ENCODE measurements around the gene TSPAN31. TPM values are rescaled to one million over a fixed set of nuclear protein-coding genes. Genes with fewer than 3 reads are reported as not detected.

TSPAN31 gene
- total and polyA plus RNA-seq, 9 of the 15 experiments (the other 6 are each of a cell fraction or from before 2014, with no cell fraction given): 11.3 to 26.4 (median 14.3) TPM

- TF ChIP-seq ZNF609 (CRISPR knock-in tag; IDR thresholded peaks at IDR 0.05; ENCODE audit: borderline replicate concordance) (no peak), ZNF79 (CRISPR knock-in tag; IDR thresholded peaks at IDR 0.05; ENCODE audit: low read depth) (no peak), HMGN3 (IDR thresholded peaks at IDR 0.05; ENCODE audit: borderline replicate concordance, extremely low read depth, insufficient read length, low read depth, low read length) (peak; percentile 90), DNMT1 (IDR thresholded peaks at IDR 0.05) (peak; percentile 76; the same call in 1 of the 2 replicates), NR2C2 (CRISPR knock-in tag; IDR thresholded peaks at IDR 0.05) (peak; percentile 83; the same call in 1 of the 2 replicates), NR2C2 (tag; IDR thresholded peaks at IDR 0.05) (peak; percentile 54; the same call in 1 of the 2 replicates), PRMT5 (CRISPR knock-in tag; IDR thresholded peaks at IDR 0.05) (no peak), SRSF7 (optimal IDR thresholded peaks at IDR 0.05; ENCODE audit: low read depth, low read length) (no peak), CXXC5 (CRISPR knock-in tag; IDR thresholded peaks at IDR 0.05) (peak; percentile 89), MEF2A (IDR thresholded peaks at IDR 0.05; ENCODE audit: control insufficient read depth, low read depth, low read length) (no peak), IRF2 (CRISPR knock-in tag; IDR thresholded peaks at IDR 0.05) (0 out of 2 replicates have a peak, but pooled peaks have one; percentile 61), TAL1 (IDR thresholded peaks at IDR 0.05) (no peak), EWSR1 (IDR thresholded peaks at IDR 0.05; ENCODE audit: borderline replicate concordance, low read depth, partially characterized antibody) (no peak), KDM2B (CRISPR knock-in tag; IDR thresholded peaks at IDR 0.05) (0 out of 2 replicates have a peak, but pooled peaks have one; percentile 20), E2F3 (CRISPR knock-in tag; IDR thresholded peaks at IDR 0.05) (no peak; the same call in 1 of the 2 replicates), ZKSCAN8 (CRISPR knock-in tag; IDR thresholded peaks at IDR 0.05) (no peak), ZNF717 (CRISPR knock-in tag; IDR thresholded peaks at IDR 0.05) (no peak), MCM2 (IDR thresholded peaks at IDR 0.05; ENCODE audit: low read depth) (no peak)
- TF ChIP-seq, protein P1, sequence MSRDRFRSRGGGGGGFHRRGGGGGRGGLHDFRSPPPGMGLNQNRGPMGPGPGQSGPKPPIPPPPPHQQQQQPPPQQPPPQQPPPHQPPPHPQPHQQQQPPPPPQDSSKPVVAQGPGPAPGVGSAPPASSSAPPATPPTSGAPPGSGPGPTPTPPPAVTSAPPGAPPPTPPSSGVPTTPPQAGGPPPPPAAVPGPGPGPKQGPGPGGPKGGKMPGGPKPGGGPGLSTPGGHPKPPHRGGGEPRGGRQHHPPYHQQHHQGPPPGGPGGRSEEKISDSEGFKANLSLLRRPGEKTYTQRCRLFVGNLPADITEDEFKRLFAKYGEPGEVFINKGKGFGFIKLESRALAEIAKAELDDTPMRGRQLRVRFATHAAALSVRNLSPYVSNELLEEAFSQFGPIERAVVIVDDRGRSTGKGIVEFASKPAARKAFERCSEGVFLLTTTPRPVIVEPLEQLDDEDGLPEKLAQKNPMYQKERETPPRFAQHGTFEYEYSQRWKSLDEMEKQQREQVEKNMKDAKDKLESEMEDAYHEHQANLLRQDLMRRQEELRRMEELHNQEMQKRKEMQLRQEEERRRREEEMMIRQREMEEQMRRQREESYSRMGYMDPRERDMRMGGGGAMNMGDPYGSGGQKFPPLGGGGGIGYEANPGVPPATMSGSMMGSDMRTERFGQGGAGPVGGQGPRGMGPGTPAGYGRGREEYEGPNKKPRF (IDR thresholded peaks at IDR 0.05; ENCODE audit: low read depth, low read length): no peak
- TF ChIP-seq, protein P2, sequence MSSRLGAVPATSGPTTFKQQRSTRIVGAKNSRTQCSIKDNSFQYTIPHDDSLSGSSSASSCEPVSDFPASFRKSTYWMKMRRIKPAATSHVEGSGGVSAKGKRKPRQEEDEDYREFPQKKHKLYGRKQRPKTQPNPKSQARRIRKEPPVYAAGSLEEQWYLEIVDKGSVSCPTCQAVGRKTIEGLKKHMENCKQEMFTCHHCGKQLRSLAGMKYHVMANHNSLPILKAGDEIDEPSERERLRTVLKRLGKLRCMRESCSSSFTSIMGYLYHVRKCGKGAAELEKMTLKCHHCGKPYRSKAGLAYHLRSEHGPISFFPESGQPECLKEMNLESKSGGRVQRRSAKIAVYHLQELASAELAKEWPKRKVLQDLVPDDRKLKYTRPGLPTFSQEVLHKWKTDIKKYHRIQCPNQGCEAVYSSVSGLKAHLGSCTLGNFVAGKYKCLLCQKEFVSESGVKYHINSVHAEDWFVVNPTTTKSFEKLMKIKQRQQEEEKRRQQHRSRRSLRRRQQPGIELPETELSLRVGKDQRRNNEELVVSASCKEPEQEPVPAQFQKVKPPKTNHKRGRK (tag; IDR thresholded peaks at IDR 0.05): no peak
These were observed 38.0 kb downstream of the TSPAN31 start, which contains the start of gene TSFM (continued) for GRCh38 chr12:57782608-57783465.

All from K562 (cell line).